HG02840 (cell line): Measurements from ENCODE around the gene POLR2E.

ENCODE experiments used
- ATAC-seq: cut with Tn5 transposase; IDR thresholded peaks from one replicate; pipeline ENCODE4 v1.9.1; 2021; ENCODE audit warnings: mild to moderate bottlenecking, moderate library complexity, moderate number of reproducible peaks; ENCODE audit not compliant: unreplicated experiment, low FRiP score

Gene POLR2E

GRCh38 chr19:1082928-1083816 is 12.0 kb downstream of the POLR2E start:
- ATAC-seq, result no peak

DNA sequence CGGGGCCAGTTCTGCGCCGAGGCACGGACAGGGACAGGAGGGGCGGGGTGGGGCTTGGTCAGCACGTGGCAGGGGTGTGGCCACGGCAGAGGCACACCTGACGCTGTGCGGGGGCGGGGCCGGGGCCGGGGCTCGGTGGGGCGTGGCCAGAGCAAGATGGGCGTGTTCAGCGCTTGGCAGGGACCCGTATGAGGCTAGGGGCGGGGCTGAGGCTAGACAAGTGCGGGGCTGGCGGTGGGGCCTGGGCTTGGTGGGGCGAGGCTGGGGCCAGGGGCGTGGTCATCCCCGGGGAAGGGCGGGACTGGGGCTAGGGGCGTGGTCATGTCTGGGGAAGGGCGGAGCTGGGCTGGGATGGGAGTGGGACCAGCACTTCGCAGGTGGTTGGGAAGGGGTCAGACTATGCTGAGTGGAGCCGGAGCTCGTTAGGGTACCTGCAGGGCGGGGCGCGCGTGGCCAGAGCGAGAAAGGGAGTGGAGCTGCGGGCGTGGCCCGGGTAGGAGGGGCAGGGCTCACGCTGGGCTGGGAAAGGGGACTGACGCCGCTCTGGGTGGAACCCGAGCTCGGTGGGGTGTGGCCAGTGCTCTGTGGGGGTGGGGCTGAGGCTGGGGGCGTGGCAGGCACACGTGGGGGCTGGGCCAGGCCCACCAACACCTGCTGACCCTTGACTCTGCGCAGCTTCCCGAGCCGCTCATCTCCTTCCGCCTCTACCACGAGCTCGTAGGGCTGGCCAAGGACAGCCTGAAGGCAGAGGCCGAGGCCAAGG is 12.8 kb downstream of the POLR2E start:
- ATAC-seq, result no peak

DNA sequence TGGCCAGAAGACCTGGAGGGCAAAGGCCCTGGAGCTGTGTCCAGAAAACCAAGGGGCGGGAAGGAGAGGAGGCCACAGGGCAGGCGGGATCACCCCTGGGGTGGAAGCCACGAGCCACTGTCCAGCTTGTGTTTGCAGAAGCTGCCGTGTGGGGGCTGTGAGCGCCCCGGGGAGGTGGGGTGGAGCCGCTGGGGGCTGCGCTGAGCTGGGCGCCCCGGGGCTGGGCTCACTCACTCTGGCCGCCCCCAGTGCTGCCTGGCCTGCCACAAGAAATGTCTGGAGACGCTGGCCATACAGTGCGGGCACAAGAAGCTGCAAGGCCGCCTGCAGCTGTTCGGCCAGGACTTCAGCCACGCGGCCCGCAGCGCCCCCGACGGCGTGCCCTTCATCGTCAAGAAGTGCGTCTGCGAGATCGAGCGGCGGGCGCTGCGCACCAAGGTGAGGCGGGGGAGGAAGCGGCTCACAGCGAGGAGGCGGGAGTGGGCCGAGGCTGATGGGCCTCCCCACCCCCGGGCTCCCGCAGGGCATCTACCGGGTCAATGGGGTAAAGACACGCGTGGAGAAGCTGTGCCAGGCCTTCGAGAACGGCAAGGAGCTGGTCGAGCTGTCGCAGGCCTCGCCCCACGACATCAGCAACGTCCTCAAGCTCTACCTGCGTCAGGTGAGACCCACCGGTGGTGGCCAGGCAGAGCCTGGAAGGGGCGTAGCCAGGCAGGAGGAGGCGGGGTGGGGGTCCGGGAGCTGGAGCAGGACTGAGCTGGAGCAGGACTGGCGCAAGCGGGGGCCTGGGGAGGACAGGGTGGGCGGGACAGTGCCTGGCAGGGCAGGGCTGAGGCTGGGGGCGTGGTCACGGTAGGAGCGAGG is 13.6 kb downstream of the POLR2E start:
- ATAC-seq, result no peak

GRCh38 chr19:1080360-1081161 is 14.6 kb downstream of the POLR2E start:
- no peak for ATAC-seq

DNA sequence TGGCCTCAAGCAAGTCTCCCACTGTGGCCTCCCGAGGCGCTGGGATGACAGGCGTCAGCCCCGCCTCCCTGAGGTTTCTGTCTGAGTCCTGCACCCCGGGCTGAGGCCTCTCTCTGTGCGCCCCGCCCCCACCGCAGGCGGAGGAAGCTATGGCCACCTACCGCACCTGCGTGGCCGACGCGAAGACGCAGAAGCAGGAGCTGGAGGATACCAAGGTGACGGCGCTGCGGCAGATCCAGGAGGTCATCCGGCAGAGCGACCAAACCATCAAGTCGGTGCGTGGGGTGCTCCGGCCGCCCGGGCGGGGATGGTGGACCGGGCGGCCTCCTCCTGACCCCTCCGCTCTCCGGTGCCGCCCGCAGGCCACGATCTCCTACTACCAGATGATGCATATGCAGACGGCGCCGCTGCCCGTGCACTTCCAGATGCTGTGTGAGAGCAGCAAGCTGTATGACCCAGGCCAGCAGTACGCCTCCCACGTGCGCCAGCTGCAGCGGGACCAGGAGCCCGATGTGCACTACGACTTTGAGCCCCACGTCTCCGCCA is 15.5 kb downstream of the POLR2E start:
- ATAC-seq, result no peak

- ATAC-seq, result peak; percentile 46
Measured at GRCh38 chr19:1076951-1077350, 18.2 kb downstream of the POLR2E start.

GRCh38 chr19:1076046-1076386 is 19.2 kb downstream of the POLR2E start:
- ATAC-seq, result no peak

GRCh38 chr19:1074544-1075283 is 20.5 kb downstream of the POLR2E start:
- no peak for ATAC-seq

- ATAC-seq, result no peak
Measured at GRCh38 chr19:1073956-1074517, 21.1 kb downstream of the POLR2E start.

DNA sequence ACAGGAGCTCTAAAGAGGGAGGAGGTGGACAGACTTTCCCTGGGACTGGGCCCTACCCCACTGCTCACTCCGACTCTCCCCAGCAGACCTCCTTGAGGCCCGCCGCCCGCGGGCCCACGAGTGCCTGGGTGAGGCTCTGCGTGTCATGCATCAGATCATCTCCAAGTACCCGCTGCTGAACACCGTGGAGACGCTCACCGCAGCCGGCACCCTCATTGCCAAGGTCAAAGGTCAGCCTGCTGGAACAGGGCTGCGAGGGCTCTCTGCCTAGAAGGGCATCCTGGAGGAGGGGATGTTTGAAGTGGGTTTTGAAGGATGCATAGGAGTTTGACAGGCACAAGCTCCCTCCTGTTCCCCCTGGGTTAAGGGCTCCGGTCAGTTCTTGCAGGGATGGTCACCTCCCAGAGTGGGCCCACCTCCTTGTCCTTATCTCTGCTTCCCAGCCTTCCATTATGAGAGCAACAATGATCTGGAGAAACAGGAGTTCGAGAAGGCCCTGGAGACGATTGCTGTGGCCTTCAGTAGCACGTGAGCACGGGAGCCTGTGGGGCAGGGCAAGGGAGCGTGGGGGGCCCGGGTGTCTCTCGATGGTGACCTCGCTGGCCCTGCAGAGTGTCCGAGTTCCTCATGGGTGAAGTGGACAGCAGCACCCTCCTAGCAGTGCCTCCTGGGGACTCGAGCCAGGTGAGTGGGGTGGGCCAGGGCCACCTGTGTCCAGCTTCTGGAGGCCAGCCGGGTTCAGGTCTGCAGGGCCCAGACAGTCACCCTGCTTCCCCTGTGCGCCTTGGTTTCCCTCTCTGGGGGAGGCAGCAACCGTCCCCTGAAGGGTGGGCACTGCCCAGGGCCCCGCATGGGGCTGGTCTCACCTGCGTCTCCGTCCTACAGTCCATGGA is 21.9 kb downstream of the POLR2E start:
- no peak for ATAC-seq

GRCh38 chr19:1072371-1073015 is 22.7 kb downstream of the POLR2E start:
- ATAC-seq, result no peak

GRCh38 chr19:1070931-1071791 is 24.0 kb downstream of the POLR2E start:
- ATAC-seq, result no peak

DNA sequence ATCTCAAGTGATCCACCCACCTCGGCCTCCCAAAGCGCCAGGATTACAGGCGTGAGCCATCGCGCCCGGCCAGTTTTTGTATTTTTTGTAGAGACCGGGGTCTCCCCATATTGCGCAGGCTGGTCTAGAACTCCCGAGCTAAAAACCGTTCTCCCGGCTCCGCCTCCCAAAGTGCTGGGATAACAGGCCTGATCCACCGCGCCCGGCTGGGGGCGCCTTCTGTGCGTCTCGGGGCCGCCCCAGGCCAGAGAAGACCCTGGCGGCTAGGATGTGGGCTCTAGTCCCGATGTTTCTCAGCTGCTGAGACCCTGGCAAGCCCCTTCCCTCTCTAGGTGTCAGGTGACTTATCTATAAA is 24.6 kb downstream of the POLR2E start:
- no peak for ATAC-seq

DNA sequence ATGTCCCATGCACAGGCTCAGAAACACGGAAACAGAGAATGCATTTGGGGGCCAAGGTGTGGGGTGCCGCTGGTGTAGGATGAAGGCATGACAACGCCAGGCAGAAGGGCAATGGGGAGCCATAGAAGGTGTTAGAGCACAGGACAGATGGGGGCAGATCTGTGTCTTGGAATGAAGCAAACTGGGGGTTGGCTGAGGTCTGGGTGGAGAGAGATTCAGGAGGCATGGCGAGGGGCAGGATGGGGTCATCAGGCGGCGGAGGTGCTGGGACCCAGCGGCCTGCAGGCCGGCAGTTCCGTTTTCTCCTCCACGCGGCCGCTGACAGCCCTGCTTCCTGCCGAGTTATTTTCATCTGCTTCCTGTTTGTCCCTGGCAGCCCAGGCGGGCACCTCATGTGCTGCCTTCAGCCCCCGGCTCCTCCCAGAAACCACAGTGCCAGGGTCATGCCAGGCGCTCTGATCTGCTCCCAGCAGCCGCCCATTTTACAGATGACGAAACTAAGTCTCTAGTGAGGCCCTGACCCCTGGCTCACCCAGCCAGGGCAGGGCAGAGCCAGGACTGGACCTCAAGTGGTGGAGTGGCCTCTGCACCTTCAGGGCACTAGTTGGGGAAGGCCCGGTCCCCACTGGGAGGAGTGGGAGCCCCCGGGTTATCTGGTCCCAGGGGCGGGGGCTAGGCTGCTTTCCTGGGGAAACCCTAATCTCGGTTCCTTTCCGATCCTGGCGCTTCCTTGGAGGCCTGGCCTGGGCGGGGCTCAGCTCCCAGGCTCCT is 26.0 kb downstream of the POLR2E start:
- ATAC-seq, result no peak
